B cell (primary cell): Measurements from ENCODE around the gene C17orf67. TPM values are rescaled to one million over a fixed set of nuclear protein-coding genes. Genes with fewer than 3 reads are reported as not detected.

Source experiments
- ATAC-seq: fragments of 200-7000 bp; cut with Tn5 transposase; one replicate; pipeline ENCODE4 v1.10.0; 2021; ENCODE audit warnings: low read depth, mild to moderate bottlenecking, moderate number of reproducible peaks, moderate library complexity
- CTCF ChIA-PET: fragments of 350-600 bp; sonication (Branson Sonifier 250); formaldehyde crosslinking; loops from one replicate; lab custom pipeline; 2021; ENCODE audit warnings: antibody characterized with exemption, inconsistent platforms; lab: Charles Lee
- POLR2A ChIA-PET: fragments of 350-600 bp; sonication (Branson Sonifier 250); formaldehyde crosslinking; loops from one replicate; lab custom pipeline; 2021; ENCODE audit warnings: antibody characterized with exemption; lab: Charles Lee
- DNase-seq: peaks from one replicate; pipeline ENCODE4 v3.0.0; 2013
- H2AFZ ChIP-seq: 2 replicates; pipeline ENCODE4 v1.6.1; 2012; ENCODE audit warnings: mild to moderate bottlenecking, low read depth, low read length; ENCODE audit not compliant: insufficient read depth, poor library complexity, severe bottlenecking
- H3K27ac ChIP-seq, 2 donors: 1 replicate in 1 of 2; 2 replicates in 1 of 2; pipeline ENCODE4 v1.5.1; 2012 to 2013; ENCODE audit warnings: low read length in 2 of 2, mild to moderate bottlenecking in 2 of 2, moderate library complexity in 1 of 2
- H3K27me3 ChIP-seq, 4 experiments: fragments of 200-600 bp in 1 of 4; sonication (generic) in 1 of 4; replicated peaks in 1 of 4; 1 replicate in 2 of 4; 2 replicates in 2 of 4; pipeline versions ENCODE4 v1.6.1 to v1.7.0; 2013 to 2016; ENCODE audit warnings: low read length in 3 of 4, mild to moderate bottlenecking in 2 of 4, mixed read lengths in 1 of 4, moderate library complexity in 1 of 4; ENCODE audit not compliant: insufficient read depth in 4 of 4, control insufficient read depth in 3 of 4; ENCODE audit errors: control extremely low read depth in 1 of 4
- H3K36me3 ChIP-seq, 2 experiments: replicated peaks in 1 of 2; 1 replicate in 1 of 2; 2 replicates in 1 of 2; pipeline versions ENCODE4 v1.6.1 to v1.7.1; 2013; ENCODE audit warnings: low read length in 1 of 2; ENCODE audit not compliant: insufficient read depth in 2 of 2, control insufficient read depth in 1 of 2; ENCODE audit errors: control extremely low read depth in 1 of 2, extremely low read depth in 1 of 2
- H3K4me1 ChIP-seq, 2 donors: fragments of 200-600 bp in 1 of 2; sonication (generic) in 1 of 2; 1 replicate in 1 of 2; 2 replicates in 1 of 2; pipeline versions ENCODE4 v1.5.1 to v1.6.1; 2013 to 2017; ENCODE audit warnings: low read length in 2 of 2; ENCODE audit not compliant: control insufficient read depth in 2 of 2, insufficient read depth in 2 of 2
- H3K4me2 ChIP-seq: replicated peaks from 2 replicates; pipeline ENCODE3; 2012; ENCODE audit warnings: mild to moderate bottlenecking, low read depth, low read length; ENCODE audit not compliant: poor library complexity, severe bottlenecking
- H3K4me3 ChIP-seq, 5 experiments: fragments of 200-600 bp in 1 of 5; sonication (generic) in 1 of 5; 1 replicate in 3 of 5; 2 replicates in 2 of 5; pipeline versions ENCODE4 v1.5.1 to v1.7.0; 2011 to 2016; ENCODE audit warnings: low read length in 4 of 5, mild to moderate bottlenecking in 4 of 5, low read depth in 2 of 5, control low read depth in 1 of 5, moderate library complexity in 1 of 5; ENCODE audit not compliant: insufficient read depth in 1 of 5; ENCODE audit errors: control extremely low read depth in 1 of 5, extremely low read depth in 1 of 5
- H3K79me2 ChIP-seq: fragments of 200-600 bp; sonication (generic); one replicate; pipeline ENCODE4 v1.6.0; 2016; ENCODE audit warnings: low read length; ENCODE audit not compliant: control insufficient read depth, insufficient read depth
- H3K9ac ChIP-seq: fragments of 200-600 bp; sonication (generic); 2 replicates; pipeline ENCODE4 v1.6.1; 2017; ENCODE audit warnings: mild to moderate bottlenecking, low read length, moderate library complexity
- H3K9me3 ChIP-seq, 3 donors: one replicate each; pipeline versions ENCODE4 v1.6.1 to v1.7.1; 2013; ENCODE audit warnings: low read length in 2 of 3; ENCODE audit not compliant: control insufficient read depth in 2 of 3, insufficient read depth in 1 of 3; ENCODE audit errors: control extremely low read depth in 1 of 3
- H4K20me1 ChIP-seq: 2 replicates; pipeline ENCODE4 v1.6.0; 2012; ENCODE audit warnings: mild to moderate bottlenecking, low read length; ENCODE audit not compliant: insufficient read depth, control insufficient read depth, poor library complexity, severe bottlenecking
- H3K27ac Mint-ChIP-seq: one replicate; pipeline ENCODE4 v1.8.0; 2021; ENCODE audit warnings: mixed read lengths
- H3K27me3 Mint-ChIP-seq: one replicate; pipeline ENCODE4 v1.8.0; 2021; ENCODE audit warnings: mixed read lengths
- H3K4me1 Mint-ChIP-seq: one replicate; pipeline ENCODE4 v1.8.0; 2021; ENCODE audit warnings: mixed read lengths
- H3K4me3 Mint-ChIP-seq: one replicate; pipeline ENCODE4 v1.8.0; 2021; ENCODE audit warnings: mixed read lengths
- H3K9me3 Mint-ChIP-seq: one replicate; pipeline ENCODE4 v1.8.0; 2022; ENCODE audit warnings: mixed read lengths; ENCODE audit not compliant: insufficient read depth
- CTCF ChIP-seq: fragments of 200-600 bp; IDR thresholded peaks from one replicate; pipeline ENCODE4 v1.8.0; 2022; ENCODE audit warnings: antibody characterized with exemption, mild to moderate bottlenecking
- EZH2 ChIP-seq: IDR thresholded peaks from 2 replicates; pipeline ENCODE4 v1.6.1; 2012; ENCODE audit warnings: borderline replicate concordance, low read depth, mild to moderate bottlenecking, moderate library complexity, low read length; ENCODE audit not compliant: insufficient read depth, poor library complexity, severe bottlenecking
- WGBS: methylation state at CpG from one replicate; pipeline ENCODE4 v1.1.5; 2013; ENCODE audit warnings: missing lambda C conversion rate; ENCODE audit not compliant: insufficient coverage; 5-methylcytosine and 5-hydroxymethylcytosine counted together
- intact Hi-C: fragments of 100-400 bp; cut with micrococcal nuclease; formaldehyde crosslinking; loops from one replicate; pipeline ENCODE4 v1.10.0; 2022
- polyA plus RNA-seq: library from polyadenylated mRNA; depleted of rRNA; stranded (reverse); fragments of >200 nt; gene quantifications from 2 replicates; pipeline ENCODE4 v1.2.3, GENCODE V29; 2012
- total RNA-seq, 2 donors: library from RNA; stranded (reverse); fragments of 120-200 nt in 1 of 2; gene quantifications; 1 replicate in 1 of 2; 2 replicates in 1 of 2; pipeline versions ENCODE4 v1.2.3 to v1.2.4, GENCODE V29; 2013 to 2022

Gene C17orf67
- total and polyA plus RNA-seq, 2 donors (not counting 1 experiment from before 2014, with no cell fraction given) = 5.0 to 10.0 TPM

- no peak overlapping the region for H3K27ac Mint-ChIP-seq
- no peaks in the 10 kb centered on the region for H3K27me3 ChIP-seq
- POLR2A ChIA-PET = no interaction called here
- H3K4me3 ChIP-seq = no peak overlapping the region
- H3K9me3 ChIP-seq = no peaks in the 10 kb centered on the region
- peaks cover 0 to 3% of the 10 kb centered on the region in 2 experiments for H3K36me3 ChIP-seq
- peaks cover 0 to 3% of the 10 kb centered on the region in 2 donors for H3K4me1 ChIP-seq
- H3K9ac ChIP-seq = no peak overlapping the region
- H3K4me2 ChIP-seq = no peak overlapping the region
- 43% methylated on average over 1 of the region's 3 CpGs for WGBS
- no peaks in the 10 kb centered on the region for H3K9me3 Mint-ChIP-seq
- no peaks in the 10 kb centered on the region for H3K27me3 Mint-ChIP-seq
- intact Hi-C loops = no loop called here
- H3K79me2 ChIP-seq = no peaks in the 10 kb centered on the region
- TF ChIP-seq CTCF (no peak), EZH2 (no peak)
- ATAC-seq (no peak), DNase-seq (no peak)
- no peak overlapping the region for H3K27ac ChIP-seq
- no peak overlapping the region for H3K4me3 Mint-ChIP-seq
- H3K4me1 Mint-ChIP-seq = peaks cover 4% of the 10 kb centered on the region
- H4K20me1 ChIP-seq = no peaks in the 10 kb centered on the region
- H2AFZ ChIP-seq = no peak overlapping the region
- CTCF ChIA-PET = no interaction called here
Observed at GRCh38 chr17:56880133-56880532, 46.4 kb upstream of the C17orf67 start.

GRCh38 chr17:56879280-56879679 lies 45.6 kb upstream of the C17orf67 start:
- no peak overlapping the region for H3K27ac Mint-ChIP-seq
- no peak overlapping the region for H3K4me2 ChIP-seq
- no peaks in the 10 kb centered on the region for H3K27me3 ChIP-seq
- no peaks in the 10 kb centered on the region for H3K9me3 Mint-ChIP-seq
- H3K4me1 Mint-ChIP-seq = peaks cover 4% of the 10 kb centered on the region
- no peak overlapping the region for H3K4me3 Mint-ChIP-seq
- no peak overlapping the region for H2AFZ ChIP-seq
- H3K27ac ChIP-seq = no peak overlapping the region
- H3K27me3 Mint-ChIP-seq = no peaks in the 10 kb centered on the region
- H3K4me3 ChIP-seq = no peak overlapping the region
- H3K79me2 ChIP-seq = no peaks in the 10 kb centered on the region
- H3K4me1 ChIP-seq = peaks cover 0 to 3% of the 10 kb centered on the region in 2 donors
- no peak for DNase-seq
- intact Hi-C loops = no loop called here
- no peaks in the 10 kb centered on the region for H3K9me3 ChIP-seq
- CTCF ChIA-PET = interaction anchor here (0.8 kb wide), 1 partner anchor 75 kb away, joined by 3 read pairs; no protein-coding TSS in a partner anchor
- no peak for ATAC-seq
- POLR2A ChIA-PET = no interaction called here
- TF ChIP-seq CTCF (no peak), EZH2 (no peak)
- H4K20me1 ChIP-seq = no peaks in the 10 kb centered on the region
- WGBS = 87% methylated on average over 7 of the region's 7 CpGs
- H3K36me3 ChIP-seq = no peaks in the 10 kb centered on the region
- H3K9ac ChIP-seq = no peak overlapping the region
